Motor neuron (in vitro differentiated cells): ENCODE results near the gene CTXN3. TPM values are rescaled to one million over a fixed set of nuclear protein-coding genes. Genes with fewer than 3 reads are reported as not detected.

Experiments used
- ATAC-seq, 8 experiments: fragments of 200-7000 bp; cut with Tn5 transposase; replicated peaks in 6 of 8; 2 replicates each; pipeline ENCODE4 v1.8.0; 2021; ENCODE audit warnings: mild to moderate bottlenecking in 8 of 8, moderate library complexity in 8 of 8
- H3K27ac ChIP-seq, 2 donors: fragments of 250-450 bp; sonication (Bioruptor Pico); 2 replicates each; pipeline ENCODE4 v1.9.0; 2021; ENCODE audit warnings: antibody characterized with exemption in 2 of 2, mild to moderate bottlenecking in 2 of 2, moderate library complexity in 1 of 2
- H3K4me1 ChIP-seq, 2 donors: fragments of 250-450 bp; sonication (Bioruptor Pico); replicated peaks in 1 of 2; 2 replicates each; pipeline ENCODE4 v1.6.1; 2021; ENCODE audit warnings: antibody characterized with exemption in 2 of 2, mild to moderate bottlenecking in 2 of 2, moderate library complexity in 1 of 2
- H3K4me3 ChIP-seq, 5 donors: fragments of 250-450 bp; sonication (Bioruptor Pico); 2 replicates each; pipeline ENCODE4 v1.9.0; 2021; ENCODE audit warnings: antibody characterized with exemption in 5 of 5, mild to moderate bottlenecking in 5 of 5, moderate library complexity in 4 of 5
- WGBS, 10 experiments: fragments of 450-650 bp; shearing (Covaris generic); methylation state at CpG; one replicate each; pipeline ENCODE4 v1.0.0; 2022; 5-methylcytosine and 5-hydroxymethylcytosine counted together
- in situ Hi-C, 9 experiments: fragments of 400-800 bp; cut with MboI; loops; one replicate each; pipeline ENCODE4 v1.15.0; 2021; ENCODE audit warnings: low sequenced_read_pairs in 9 of 9, low pct_unique_long_range_greater_than_20kb in 2 of 9; ENCODE audit not compliant: unreplicated experiment in 9 of 9
- total RNA-seq, 8 experiments: library from RNA; unstranded; fragments of 300-600 nt; gene quantifications; 2 replicates each; pipeline versions ENCODE4 v1.2.3 to v1.2.4, GENCODE V29; 2022

Gene CTXN3
- 10 to 100 TPM in 4 of 8 experiments, 1 to 10 TPM in 1, under 1 TPM in 1, not detected in 2; 0.54 to 32.9 (median 10.8) TPM for total RNA-seq

DNA sequence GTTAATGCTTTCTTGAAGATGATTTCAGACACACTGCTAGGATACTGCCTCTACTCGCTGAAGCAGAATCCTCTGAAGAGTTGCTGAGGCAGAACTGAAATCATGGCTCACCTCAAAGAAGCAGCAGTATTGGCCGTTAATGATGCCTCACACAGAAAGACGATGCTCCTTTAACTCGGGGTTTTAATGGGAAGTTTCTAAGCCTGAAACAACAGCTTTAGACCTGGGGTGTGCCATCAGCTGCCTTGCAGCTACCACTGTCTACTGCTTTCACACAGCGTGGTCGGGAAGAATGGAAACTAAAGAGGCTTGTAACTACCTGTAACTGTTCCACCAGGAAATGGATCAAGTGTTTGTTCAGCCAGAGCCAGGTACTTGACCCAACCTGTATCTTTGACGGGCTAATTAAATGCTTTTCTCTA lies at the start of gene CTXN3:
CTXN3 (plus strand) TSS at position 65 of the 422 bp plus-strand sequence. CDS start 8,440 bp downstream, outside the sequence.
- WGBS, 10 experiments: 0 to 57% (median 17%) methylated on average over 1 to 7 of the region's 7 CpGs; no CpG with 5 or more reads in 3 of the 10 experiments
- in situ Hi-C loops: no loop called here
- Histone ChIP-seq H3K27ac (peak within 1 kb of the TSS; percentile 37 to 58), H3K4me1 (peaks cover 40 to 61% of the 10 kb centered on the region in 2 donors), H3K4me3 (peak within 1 kb of the TSS; percentile 7 to 31 (median 28))
- peak in 5 of 8 experiments; percentile 61 to 73 (median 69) for ATAC-seq

DNA sequence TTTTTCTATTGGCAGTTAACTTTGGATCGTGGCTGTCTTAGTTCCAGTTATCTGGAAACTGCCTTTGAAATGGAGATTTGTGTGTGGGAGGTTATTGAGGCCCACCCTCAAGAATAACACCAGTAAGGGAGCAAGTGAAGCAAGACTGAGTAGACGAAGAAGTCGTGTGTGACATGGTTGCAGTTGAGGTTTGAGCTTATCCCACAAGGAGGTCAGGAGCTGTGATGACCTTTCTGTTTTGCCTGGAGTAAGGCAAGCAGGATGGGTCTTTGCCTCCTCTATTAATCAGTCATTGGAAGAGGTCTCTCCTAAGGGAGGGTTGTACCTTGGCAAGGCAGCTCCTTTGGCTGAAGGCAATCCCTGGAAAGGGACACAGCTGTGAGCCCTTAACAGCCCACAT lies 49.6 kb upstream of the CTXN3 start:
- in situ Hi-C loops: loop anchor here in 1 of 9 experiments (25.0 kb wide), 1 partner anchor 613 kb away; no protein-coding TSS in a partner anchor
- Histone ChIP-seq H3K4me1 (peaks cover 20 to 26% of the 10 kb centered on the region in 2 donors), H3K4me3 (no peak overlapping the region), H3K27ac (no peak overlapping the region)
- WGBS, 10 experiments: 33 to 80% (median 60%) methylated on average over 1 to 3 of the region's 3 CpGs; no CpG with 5 or more reads in 3 of the 10 experiments
- ATAC-seq: peak in 1 of 8 experiments; percentile 33

DNA sequence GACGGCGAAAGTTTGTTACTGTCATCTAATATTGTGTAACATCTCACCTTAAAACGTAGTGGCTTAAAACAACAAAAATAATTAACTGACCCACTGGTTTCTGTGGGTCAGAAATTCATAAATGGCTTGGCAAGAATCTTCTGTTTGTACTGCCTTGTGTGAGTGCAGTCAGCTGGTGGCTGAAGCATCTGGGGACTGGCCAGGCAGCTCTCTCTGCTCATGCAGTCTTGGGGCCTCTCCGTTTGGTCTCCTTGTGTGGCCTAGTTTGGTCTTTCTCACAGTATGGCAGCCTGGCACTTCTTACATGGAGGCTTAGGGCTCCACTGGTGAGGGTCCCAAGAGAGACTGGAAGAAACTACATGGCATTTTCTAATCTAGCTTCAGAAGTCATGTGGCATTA lies 49.0 kb upstream of the CTXN3 start:
- Histone ChIP-seq H3K27ac (no peak overlapping the region), H3K4me1 (peaks cover 20 to 26% of the 10 kb centered on the region in 2 donors), H3K4me3 (no peak overlapping the region)
- ATAC-seq: no peak
- WGBS, 10 experiments: 60 to 100% (median 80%) methylated on average over 1 to 4 of the region's 4 CpGs; no CpG with 5 or more reads in 2 of the 10 experiments
- in situ Hi-C loops: loop anchor here in 1 of 9 experiments (25.0 kb wide), 1 partner anchor 612 kb away; no protein-coding TSS in a partner anchor

DNA sequence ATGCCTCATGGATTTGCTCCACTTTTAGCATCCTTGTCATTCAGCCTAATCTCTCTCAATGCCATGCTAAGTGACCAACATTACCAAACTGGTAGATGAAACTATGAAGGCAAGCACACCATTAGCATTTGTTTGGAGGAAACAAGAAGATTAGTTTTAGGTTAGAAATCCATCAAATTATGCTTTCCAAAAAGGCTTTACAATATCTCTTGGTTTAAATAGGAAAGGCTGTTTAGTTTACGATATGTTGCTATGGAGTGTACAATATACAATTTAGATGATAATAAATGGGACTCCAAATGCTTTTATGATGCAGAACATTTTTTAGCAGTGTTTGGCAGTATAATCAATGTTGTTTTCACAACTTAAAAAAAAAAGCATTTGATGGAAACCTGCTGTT lies 47.8 kb upstream of the CTXN3 start:
- no peak overlapping the region for H3K27ac ChIP-seq
- H3K4me3 ChIP-seq: no peak overlapping the region
- peaks cover 18 to 20% of the 10 kb centered on the region in 2 donors for H3K4me1 ChIP-seq
- WGBS, 10 experiments: 22 to 100% (median 88%) methylated on average over 1 of the region's 1 CpG; no CpG with 5 or more reads in 1 of the 10 experiments
- ATAC-seq: no peak
- in situ Hi-C loops: no loop called here

DNA sequence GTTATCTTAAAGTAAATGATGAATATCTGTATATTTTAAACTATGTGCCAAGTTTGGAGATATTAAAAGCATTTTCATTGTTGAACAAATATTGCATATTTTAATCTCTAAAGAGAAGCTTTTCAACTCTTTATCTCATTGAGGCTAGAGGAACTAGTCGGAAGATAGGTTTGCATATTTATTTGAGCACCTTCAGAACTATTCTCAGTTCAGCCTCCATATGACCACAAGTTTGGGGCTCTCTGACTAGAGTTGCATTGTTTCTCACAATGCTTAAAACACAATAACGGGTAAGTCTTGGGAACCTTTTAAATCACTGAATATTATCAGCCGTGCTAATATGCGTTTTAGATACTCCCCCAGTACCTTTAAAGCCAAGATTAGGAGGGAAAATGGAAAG lies 47.3 kb upstream of the CTXN3 start:
- 43 to 100% (median 85%) methylated on average over 3 to 4 of the region's 4 CpGs for WGBS, 10 experiments
- H3K4me1 ChIP-seq: peaks cover 18% of the 10 kb centered on the region in 2 donors
- H3K27ac ChIP-seq: no peak overlapping the region
- in situ Hi-C loops: no loop called here
- H3K4me3 ChIP-seq: no peak overlapping the region
- ATAC-seq: no peak

DNA sequence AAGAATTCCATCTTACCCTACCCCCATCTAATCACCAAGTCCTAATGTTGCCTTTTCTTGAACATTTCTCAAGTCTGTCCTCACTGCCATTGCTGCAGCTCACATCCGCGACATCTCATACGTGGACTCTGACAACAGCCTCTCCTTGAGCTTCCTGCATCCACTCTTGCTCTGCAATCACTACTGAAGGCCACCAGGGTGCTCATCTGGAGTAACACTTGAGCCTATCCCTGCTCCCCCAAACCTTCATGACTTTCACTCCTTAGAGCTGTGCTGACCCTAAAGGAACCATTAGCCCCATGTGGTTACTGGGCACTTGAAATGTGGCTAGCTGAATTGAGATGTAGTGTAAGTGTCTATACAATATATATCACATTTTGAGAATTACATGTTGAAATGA lies 46.4 kb upstream of the CTXN3 start:
- Histone ChIP-seq H3K4me1 (peaks cover 18% of the 10 kb centered on the region in 2 donors), H3K27ac (no peak overlapping the region), H3K4me3 (no peak overlapping the region)
- in situ Hi-C loops: no loop called here
- 80 to 100% (median 100%) methylated on average over 2 to 3 of the region's 3 CpGs; no CpG with 5 or more reads in 5 of the 10 experiments for WGBS, 10 experiments
- no peak for ATAC-seq

DNA sequence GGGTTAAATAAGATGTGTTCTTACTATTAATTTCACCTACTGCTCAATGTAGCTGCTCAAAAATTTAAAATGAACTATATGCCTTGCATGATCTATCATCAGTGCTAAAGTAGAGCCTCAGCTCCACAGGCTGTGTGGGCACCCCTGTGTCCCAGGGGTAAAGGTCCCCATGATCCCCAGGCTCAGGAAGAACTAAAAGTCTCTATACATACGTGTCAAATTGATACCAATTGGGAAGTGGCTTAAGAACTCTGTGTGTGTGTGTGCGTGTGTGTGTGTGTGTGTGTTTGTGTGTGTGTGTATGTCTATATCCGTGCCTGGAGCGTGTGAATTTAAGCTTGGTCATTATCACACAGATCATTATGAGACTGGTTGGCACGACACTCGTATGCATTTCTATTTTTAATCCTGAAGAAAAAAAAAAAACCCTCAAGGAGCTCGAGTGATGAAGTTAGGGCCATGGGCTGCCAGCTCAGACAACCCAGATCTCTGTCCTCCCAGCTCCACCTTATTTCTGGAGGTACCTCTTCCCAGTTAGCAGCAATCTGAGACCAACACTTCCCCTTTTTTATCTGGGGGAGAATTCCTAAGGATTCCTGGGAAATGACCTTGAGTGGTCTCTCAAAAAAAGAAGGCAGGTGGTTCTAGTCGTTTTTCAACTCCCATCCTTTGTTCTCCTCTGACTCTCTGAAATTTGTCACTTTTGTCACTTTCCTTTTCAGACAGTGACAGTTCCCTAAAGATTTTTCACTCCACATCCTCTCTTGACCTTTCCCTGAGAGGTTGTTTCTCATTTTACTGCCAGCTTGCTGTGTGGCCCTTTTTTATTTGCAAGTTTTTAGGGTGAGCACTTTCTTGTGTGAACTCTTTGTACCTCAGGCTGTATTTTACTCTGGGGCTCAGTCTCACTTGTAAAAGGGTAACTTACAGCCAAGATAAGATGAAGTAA lies 45.7 kb upstream of the CTXN3 start:
- H3K27ac ChIP-seq: peak overlapping the region; percentile 45 to 55
- in situ Hi-C loops: no loop called here
- WGBS, 10 experiments: 7 to 47% (median 19%) methylated on average over 2 to 8 of the region's 8 CpGs
- ATAC-seq: peak in 5 of 8 experiments; percentile 18 to 38 (median 33)
- H3K4me3 ChIP-seq: no peak overlapping the region
- peaks cover 18% of the 10 kb centered on the region in 2 donors for H3K4me1 ChIP-seq

DNA sequence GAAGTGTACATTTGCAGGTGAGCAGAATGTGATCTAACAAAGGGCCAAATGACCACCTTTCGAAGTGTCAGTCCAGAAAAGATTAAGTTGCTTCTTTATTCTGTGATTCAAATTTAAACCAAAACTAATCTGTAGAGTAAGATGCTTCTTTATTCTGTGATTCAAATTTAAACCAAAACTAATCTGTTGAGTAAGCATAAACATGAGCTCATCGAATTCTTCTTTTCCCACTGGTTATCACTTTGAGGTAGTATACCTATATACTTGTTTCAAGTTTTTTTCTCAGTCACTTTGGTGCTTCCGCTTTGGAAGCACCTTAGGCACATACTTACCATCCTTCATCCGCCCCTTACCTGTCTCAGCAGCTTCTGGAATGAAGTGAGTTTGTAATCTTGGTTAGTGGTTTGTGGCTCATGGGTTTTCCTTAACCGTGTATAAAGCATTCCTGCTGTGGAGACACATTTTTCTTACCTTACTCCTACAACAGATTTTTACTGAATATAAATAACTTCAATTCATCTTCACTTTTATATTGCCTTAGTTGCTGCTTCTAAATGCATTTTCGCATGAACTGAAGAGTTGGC lies 40.7 kb upstream of the CTXN3 start:
- Histone ChIP-seq H3K4me3 (no peak overlapping the region), H3K4me1 (peaks cover 8 to 14% of the 10 kb centered on the region in 2 donors), H3K27ac (no peak overlapping the region)
- WGBS, 10 experiments: 37 to 98% (median 71%) methylated on average over 3 to 6 of the region's 6 CpGs; no CpG with 5 or more reads in 1 of the 10 experiments
- in situ Hi-C loops: no loop called here
- ATAC-seq: no peak

DNA sequence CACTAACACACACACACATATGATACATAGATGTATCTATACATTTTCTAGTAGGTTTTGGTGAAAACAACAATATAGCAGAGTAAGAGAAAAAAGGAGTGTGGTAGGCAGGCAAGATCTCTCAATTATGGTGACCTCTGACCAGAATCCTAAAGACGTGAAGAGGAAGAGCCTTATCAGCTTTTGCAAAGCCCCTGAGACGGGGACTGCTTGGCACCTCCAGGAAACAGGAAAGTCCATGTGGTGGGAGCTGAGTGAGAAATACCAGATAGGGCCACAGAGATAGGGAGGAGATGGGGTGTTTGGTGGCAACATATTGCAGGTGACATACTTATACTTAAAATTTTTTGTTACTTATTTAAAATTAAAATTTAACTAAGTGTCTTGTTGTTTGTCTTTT lies 39.9 kb upstream of the CTXN3 start:
- Histone ChIP-seq H3K27ac (no peak overlapping the region), H3K4me1 (peaks cover 0 to 6% of the 10 kb centered on the region in 2 donors), H3K4me3 (no peak overlapping the region)
- in situ Hi-C loops: no loop called here
- ATAC-seq: no peak
- 48% methylated on average over 2 of the region's 2 CpGs; no CpG with 5 or more reads in 8 of the 10 experiments for WGBS, 10 experiments

DNA sequence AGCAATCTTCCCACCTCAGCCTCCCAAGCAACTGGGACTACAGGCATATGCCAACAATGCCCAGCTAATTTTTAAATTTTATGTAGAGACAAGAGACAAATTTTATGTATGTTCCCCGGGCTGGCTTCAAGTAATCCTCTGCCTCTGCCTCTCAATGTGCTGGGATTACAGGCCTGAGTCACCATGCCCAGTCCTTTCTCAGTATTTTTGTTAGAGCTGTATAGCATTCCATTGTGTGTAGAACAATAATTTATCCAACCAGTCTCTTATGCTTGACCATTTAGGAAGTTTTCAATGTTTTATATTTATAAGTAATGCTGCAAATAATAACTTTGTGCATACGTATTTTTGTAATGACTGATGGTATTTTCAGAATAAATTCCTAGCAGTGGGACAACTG lies 38.9 kb upstream of the CTXN3 start:
- no peak for ATAC-seq
- Histone ChIP-seq H3K4me1 (peaks cover 0 to 4% of the 10 kb centered on the region in 2 donors), H3K27ac (no peak overlapping the region), H3K4me3 (no peak overlapping the region)
- in situ Hi-C loops: no loop called here
- 39 to 100% (median 90%) methylated on average over 1 to 2 of the region's 2 CpGs; no CpG with 5 or more reads in 1 of the 10 experiments for WGBS, 10 experiments

DNA sequence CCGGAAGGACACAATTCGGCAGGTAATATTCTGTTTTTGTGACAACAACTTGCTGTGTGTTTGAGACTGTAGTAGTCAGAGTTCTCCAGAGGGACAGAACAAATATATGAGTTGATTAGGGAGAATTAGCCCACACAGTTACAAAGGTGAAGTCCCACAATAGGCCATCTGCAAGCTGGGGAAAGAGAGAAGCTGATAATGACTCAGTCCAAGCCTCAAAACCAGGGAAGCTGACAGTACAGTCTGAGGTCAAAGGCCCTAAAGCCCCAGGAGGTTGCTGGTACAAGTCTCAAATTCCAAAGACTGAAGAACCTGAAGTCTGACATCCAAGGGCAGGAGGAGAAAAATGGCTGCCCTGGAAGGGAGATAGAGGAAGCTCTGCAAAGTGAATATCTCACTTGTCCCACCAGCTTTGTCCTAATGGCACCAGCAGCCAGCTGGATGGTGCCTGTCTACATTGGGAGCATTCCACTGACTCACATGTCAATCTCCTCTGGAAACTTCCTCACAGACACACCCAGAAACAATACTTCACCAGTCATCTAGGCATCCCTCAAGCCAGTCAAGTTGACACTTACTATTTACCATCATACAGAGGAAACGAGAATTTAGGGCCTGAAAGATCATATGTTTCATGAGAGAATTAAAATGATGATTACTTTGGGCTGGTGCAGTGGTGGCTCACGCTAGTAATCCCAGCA lies 36.3 kb upstream of the CTXN3 start:
- Histone ChIP-seq H3K4me1 (peaks cover 4 to 5% of the 10 kb centered on the region in 2 donors), H3K27ac (no peak overlapping the region), H3K4me3 (no peak overlapping the region)
- ATAC-seq: no peak
- in situ Hi-C loops: no loop called here
- 45 to 100% (median 93%) methylated on average over 1 to 4 of the region's 4 CpGs; no CpG with 5 or more reads in 1 of the 10 experiments for WGBS, 10 experiments

DNA sequence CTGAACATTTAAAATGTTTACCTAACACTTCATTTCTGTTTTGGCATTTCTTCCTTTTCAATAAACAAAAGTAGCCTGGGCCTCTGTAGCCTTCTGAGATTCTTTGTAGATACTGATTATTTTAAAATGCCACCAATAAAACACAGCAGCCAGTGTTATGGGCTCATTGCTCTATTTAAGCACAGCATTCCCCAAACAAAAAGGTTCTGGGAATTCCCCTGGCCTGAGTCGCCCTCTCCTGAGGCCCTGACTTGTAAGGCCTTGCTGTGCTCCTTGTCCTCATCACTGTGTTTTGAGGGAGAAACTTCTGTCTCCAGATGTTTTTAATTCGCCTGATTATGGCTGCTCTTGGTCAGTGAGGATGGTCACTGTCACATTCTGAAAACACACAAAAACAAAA lies 33.0 kb upstream of the CTXN3 start:
- no peak overlapping the region for H3K4me3 ChIP-seq
- peaks cover under 1 to 5% of the 10 kb centered on the region in 2 donors for H3K4me1 ChIP-seq
- in situ Hi-C loops: no loop called here
- no peak overlapping the region for H3K27ac ChIP-seq
- ATAC-seq: peak in 2 of 8 experiments; percentile 38 to 58
- WGBS, 10 experiments: 0 to 100% (median 83%) methylated on average over 1 to 2 of the region's 2 CpGs; no CpG with 5 or more reads in 3 of the 10 experiments
